Heart left ventricle (tissue), 16 donors: Measurements from ENCODE around the gene SETBP1. TPM values are rescaled to one million over a fixed set of nuclear protein-coding genes. Genes with fewer than 3 reads are reported as not detected.

Experiments
- ATAC-seq, 4 donors: fragments of 200-7000 bp; cut with Tn5 transposase; one replicate each; pipeline ENCODE4 v1.9.1; 2020 to 2022; ENCODE audit warnings: moderate library complexity in 4 of 4, mild to moderate bottlenecking in 3 of 4, moderate number of reproducible peaks in 1 of 4
- DNase-seq, 5 donors: peaks; one replicate each; pipeline ENCODE4 v3.0.0-alpha.2; 2020
- H3K27ac ChIP-seq, 12 donors: fragments of 200-600 bp; sonication (generic) in 4 of 12; one replicate each; pipeline versions ENCODE4 v1.5.0 to v1.8.0; 2016 to 2022; ENCODE audit warnings: mild to moderate bottlenecking in 2 of 12
- H3K27me3 ChIP-seq, 9 donors: fragments of 200-600 bp; sonication (generic) in 2 of 9; one replicate each; pipeline versions ENCODE4 v1.5.1 to v1.8.0; 2016 to 2022; ENCODE audit warnings: mild to moderate bottlenecking in 3 of 9
- H3K36me3 ChIP-seq, 9 donors: fragments of 200-600 bp; sonication (generic) in 2 of 9; one replicate each; pipeline versions ENCODE4 v1.5.0 to v1.8.0; 2018 to 2022; ENCODE audit warnings: mild to moderate bottlenecking in 2 of 9
- H3K4me1 ChIP-seq, 12 donors: fragments of 200-600 bp; sonication (generic) in 4 of 12; one replicate each; pipeline versions ENCODE4 v1.5.0 to v1.8.0; 2016 to 2022; ENCODE audit warnings: mild to moderate bottlenecking in 3 of 12
- H3K4me3 ChIP-seq, 12 donors: fragments of 200-600 bp; sonication (generic) in 4 of 12; one replicate each; pipeline versions ENCODE4 v1.5.0 to v1.8.0; 2017 to 2022; ENCODE audit warnings: mild to moderate bottlenecking in 9 of 12, moderate library complexity in 4 of 12
- H3K9me3 ChIP-seq, 12 donors: fragments of 200-600 bp; sonication (generic) in 4 of 12; one replicate each; pipeline versions ENCODE4 v1.5.0 to v1.8.0; 2016 to 2022; ENCODE audit warnings: mild to moderate bottlenecking in 1 of 12
- POLR2A ChIP-seq, 2 donors: fragments of 450-650 bp; IDR thresholded peaks; one replicate each; pipeline ENCODE4 v1.6.1; 2017; ENCODE audit warnings: antibody characterized with exemption in 2 of 2, mild to moderate bottlenecking in 2 of 2, moderate library complexity in 2 of 2
- WGBS, 4 donors: extraction: QIAGEN DNeasy Blood & Tissue Kit in 2 of 4; methylation state at CpG; one replicate each; pipeline versions ENCODE4 v1.1.5 to v1.1.7; 2013 to 2018; 5-methylcytosine and 5-hydroxymethylcytosine counted together
- intact Hi-C, 10 donors: fragments of 100-400 bp; cut with DNase I; formaldehyde crosslinking; loops; one replicate each; pipeline versions ENCODE4 v1.11.1 to v1.14.2; 2022
- polyA plus RNA-seq, 2 donors: library from polyadenylated mRNA; stranded (reverse); fragments of 200-250 nt; gene quantifications; one replicate each; pipeline ENCODE4 v1.2.3, GENCODE V29; 2013
- total RNA-seq, 9 donors: library from RNA; depleted of rRNA in 2 of 9; stranded (reverse); fragments of >200 nt in 2 of 9; fragmentation: NEBNext Ultra II Directional in 3 of 9; extraction: Animal tissue kit (Norgen Biotek cat#: 25700) in 3 of 9; gene quantifications; one replicate each; pipeline versions ENCODE4 v1.1.0 to v1.2.4, GENCODE V29; 2016 to 2023
- TF ChIP-seq, protein P1 (sequence below), 12 donors: fragments of 200-600 bp; sonication (generic) in 4 of 12; IDR thresholded peaks; one replicate each; pipeline versions ENCODE4 v1.5.0 to v1.8.0; 2018 to 2022; ENCODE audit warnings: antibody characterized with exemption in 12 of 12, mild to moderate bottlenecking in 5 of 12
- donor health status: ischemic (EF 13 %, LVEDD 7.1; RV severe dilation, severe dysfunction).
- donor health status: healthy with polysubstance abuse.
- donor health status: DM: no; HTN: yes; CAD: no.
- donor health status: DM: no; HTN: no; CAD: no.
- donor health status: ischemic (EF 25% LVEDD 6.9; RV normal size, moderate dysfunction).
- donor health status: ischemic (EF 25% LVEDD 5.7; RV mildly dilated, moderate dysfunction).
- donor health status: healthy.
- donor health status: DM: yes; HTN: yes; CAD: no.
- donor health status: ischemic (EF 35%, LVEDD 5.7; RV mildly dilated, moderate dysfunction).
- donor health status: nonischemic (EF 11% LVEDD 7.7; RV severe dilation, severe dysfunction).
- donor health status: DM: yes; HTN: yes; CAD: no.
- donor health status: PGD.
- donor health status: ischemic (EF 29% LVEDD 5.4; RV normal size, mild dysfunction).
- donor health status: nonischemic (EF 23%, LVEDD 6.1; RV moderate dilation, normal function).

Gene SETBP1
- total and polyA plus RNA-seq, 11 donors = 1.2 to 10.6 (median 5.5) TPM

DNA sequence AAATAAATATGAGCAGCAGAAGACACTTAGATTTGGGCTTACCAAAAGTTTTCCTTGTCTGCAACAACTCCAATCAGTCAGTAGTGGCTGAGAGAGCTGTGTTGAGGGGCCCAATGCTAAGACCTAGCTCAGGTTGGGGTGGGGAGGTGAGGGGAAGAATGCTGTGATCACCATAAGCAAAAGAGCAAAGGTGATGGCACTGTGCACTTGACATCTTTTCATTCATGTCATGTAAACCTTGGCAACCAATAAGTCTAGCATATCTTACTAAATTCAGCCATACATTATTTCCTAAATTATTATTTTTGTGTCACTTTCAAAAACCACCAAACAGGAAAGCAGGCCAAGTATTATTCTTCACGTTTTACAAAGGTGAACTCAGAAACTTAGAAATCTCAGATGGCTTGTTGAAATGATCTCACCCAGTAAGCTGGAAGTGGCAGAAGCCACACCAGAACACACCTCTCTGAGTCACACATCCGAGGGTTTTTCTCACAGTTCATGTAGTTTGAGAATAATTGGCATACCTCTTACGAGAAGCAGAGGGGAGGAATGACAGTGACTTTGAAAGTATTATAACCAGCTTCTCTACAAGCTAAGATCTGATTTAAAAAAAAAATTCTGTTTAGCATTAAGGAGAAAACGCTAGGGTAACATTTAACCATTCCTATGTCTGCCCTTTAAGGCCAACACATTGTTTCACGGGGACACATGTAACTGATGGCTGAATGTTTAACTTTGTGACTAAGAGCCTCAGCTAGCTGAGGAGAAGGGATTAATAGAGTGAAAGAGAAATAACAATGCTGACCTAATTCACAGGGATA, 43.3 kb upstream of the SETBP1 start:
- no peak for DNase-seq
- intact Hi-C loops = no loop called here
- 68 to 73% (median 69%) methylated on average over 5 of the region's 5 CpGs for WGBS, 4 donors
- no peak for TF ChIP-seq POLR2A (IDR thresholded peaks at IDR 0.05)
- TF ChIP-seq, protein P1, sequence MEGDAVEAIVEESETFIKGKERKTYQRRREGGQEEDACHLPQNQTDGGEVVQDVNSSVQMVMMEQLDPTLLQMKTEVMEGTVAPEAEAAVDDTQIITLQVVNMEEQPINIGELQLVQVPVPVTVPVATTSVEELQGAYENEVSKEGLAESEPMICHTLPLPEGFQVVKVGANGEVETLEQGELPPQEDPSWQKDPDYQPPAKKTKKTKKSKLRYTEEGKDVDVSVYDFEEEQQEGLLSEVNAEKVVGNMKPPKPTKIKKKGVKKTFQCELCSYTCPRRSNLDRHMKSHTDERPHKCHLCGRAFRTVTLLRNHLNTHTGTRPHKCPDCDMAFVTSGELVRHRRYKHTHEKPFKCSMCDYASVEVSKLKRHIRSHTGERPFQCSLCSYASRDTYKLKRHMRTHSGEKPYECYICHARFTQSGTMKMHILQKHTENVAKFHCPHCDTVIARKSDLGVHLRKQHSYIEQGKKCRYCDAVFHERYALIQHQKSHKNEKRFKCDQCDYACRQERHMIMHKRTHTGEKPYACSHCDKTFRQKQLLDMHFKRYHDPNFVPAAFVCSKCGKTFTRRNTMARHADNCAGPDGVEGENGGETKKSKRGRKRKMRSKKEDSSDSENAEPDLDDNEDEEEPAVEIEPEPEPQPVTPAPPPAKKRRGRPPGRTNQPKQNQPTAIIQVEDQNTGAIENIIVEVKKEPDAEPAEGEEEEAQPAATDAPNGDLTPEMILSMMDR (IDR thresholded peaks at IDR 0.05) = no peak
- no peak for ATAC-seq
- H3K36me3 ChIP-seq = no peaks in the 10 kb centered on the region
- H3K27ac ChIP-seq = no peak overlapping the region
- H3K27me3 ChIP-seq = no peaks in the 10 kb centered on the region
- no peak overlapping the region for H3K4me3 ChIP-seq
- peaks cover 0 to 4% (median 0%) of the 10 kb centered on the region in 12 donors for H3K4me1 ChIP-seq
- H3K9me3 ChIP-seq = no peaks in the 10 kb centered on the region

DNA sequence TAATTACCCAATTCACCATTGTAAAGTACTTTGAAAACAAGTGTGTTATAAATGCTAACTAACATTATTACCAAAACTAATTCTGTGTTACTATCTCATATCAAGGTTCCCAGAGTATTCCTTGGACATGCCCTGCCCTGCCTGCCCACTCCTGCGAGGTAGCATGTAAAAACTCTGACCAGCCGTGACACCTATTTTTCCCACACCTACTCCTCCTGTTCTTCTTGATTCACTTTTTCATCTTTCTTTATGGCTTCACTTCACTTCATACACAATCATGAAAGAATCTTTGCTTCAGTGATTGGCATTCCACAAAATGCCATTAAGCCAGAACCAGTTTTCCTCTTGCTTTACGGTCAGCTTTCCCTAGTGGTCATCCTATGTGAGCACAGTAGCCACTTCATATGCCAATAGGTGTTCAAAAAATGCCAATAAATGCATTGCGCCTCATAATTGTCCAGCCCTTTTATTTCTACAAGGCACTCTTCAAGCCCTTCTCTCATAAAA, 42.6 kb upstream of the SETBP1 start:
- ATAC-seq (no peak), DNase-seq (no peak)
- WGBS, 4 donors = 91 to 97% (median 93%) methylated on average over 4 of the region's 4 CpGs
- Histone ChIP-seq H3K27ac (no peak overlapping the region), H3K36me3 (no peaks in the 10 kb centered on the region), H3K9me3 (no peaks in the 10 kb centered on the region), H3K27me3 (no peaks in the 10 kb centered on the region), H3K4me1 (no peaks in the 10 kb centered on the region), H3K4me3 (no peak overlapping the region)
- intact Hi-C loops = no loop called here
- TF ChIP-seq, protein P1 (IDR thresholded peaks at IDR 0.05) = no peak
- no peak for TF ChIP-seq POLR2A (IDR thresholded peaks at IDR 0.05)

DNA sequence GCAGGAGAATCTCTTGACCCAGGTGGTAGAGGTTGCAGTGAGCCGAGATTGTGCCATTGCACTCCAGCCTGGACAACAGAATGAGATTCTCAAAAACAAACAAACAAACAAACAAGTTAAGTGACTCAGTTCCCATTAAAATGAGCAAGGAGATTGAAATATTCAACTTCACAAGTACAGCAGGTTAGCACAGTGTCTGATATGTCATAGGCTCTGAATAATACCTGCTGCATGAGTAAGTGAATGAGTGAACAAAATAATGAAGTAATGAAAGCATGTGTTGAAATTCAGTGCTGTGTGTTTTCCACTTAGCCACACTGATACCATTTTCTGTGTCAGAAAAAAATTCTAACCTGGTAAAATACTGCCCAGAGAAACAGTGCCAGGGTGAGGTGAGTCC, 41.9 kb upstream of the SETBP1 start:
- intact Hi-C loops = no loop called here
- H3K27me3 ChIP-seq = no peaks in the 10 kb centered on the region
- no peak overlapping the region for H3K27ac ChIP-seq
- no peak overlapping the region for H3K4me3 ChIP-seq
- WGBS, 4 donors = 91 to 97% (median 95%) methylated on average over 1 of the region's 1 CpG
- H3K4me1 ChIP-seq = no peaks in the 10 kb centered on the region
- DNase-seq = no peak
- no peaks in the 10 kb centered on the region for H3K9me3 ChIP-seq
- no peak for TF ChIP-seq POLR2A (IDR thresholded peaks at IDR 0.05)
- TF ChIP-seq, protein P1 (IDR thresholded peaks at IDR 0.05) = no peak
- no peaks in the 10 kb centered on the region for H3K36me3 ChIP-seq
- ATAC-seq = no peak

DNA sequence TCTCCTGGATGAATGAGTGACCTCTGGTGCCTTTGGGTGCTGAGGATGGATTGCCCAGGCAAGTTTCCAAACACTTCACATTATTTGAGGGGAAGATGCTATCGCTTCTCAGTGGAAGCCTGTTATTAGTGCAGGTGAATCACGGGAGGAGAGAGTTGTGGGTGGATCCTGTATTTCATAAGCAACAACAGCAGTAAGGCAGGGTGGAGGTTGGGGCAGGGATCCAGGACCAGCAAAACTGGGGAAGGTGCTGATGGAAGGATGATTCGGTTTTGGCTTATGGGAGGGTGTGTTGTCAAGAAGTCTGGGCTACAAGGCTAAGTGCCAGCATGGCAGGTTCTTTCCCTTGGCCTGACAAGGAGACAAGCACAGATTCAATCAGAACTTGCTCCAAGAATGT, 37.7 kb upstream of the SETBP1 start:
- no peak for DNase-seq
- no peaks in the 10 kb centered on the region for H3K27me3 ChIP-seq
- intact Hi-C loops = no loop called here
- no peak overlapping the region for H3K4me3 ChIP-seq
- 71 to 93% (median 82%) methylated on average over 3 of the region's 3 CpGs for WGBS, 4 donors
- no peaks in the 10 kb centered on the region for H3K4me1 ChIP-seq
- no peaks in the 10 kb centered on the region for H3K36me3 ChIP-seq
- TF ChIP-seq, protein P1 (IDR thresholded peaks at IDR 0.05) = no peak
- no peak for TF ChIP-seq POLR2A (IDR thresholded peaks at IDR 0.05)
- H3K27ac ChIP-seq = no peak overlapping the region
- no peaks in the 10 kb centered on the region for H3K9me3 ChIP-seq
- ATAC-seq = no peak
